PC-9 (cell line): Measurements from ENCODE around the gene SYPL2. TPM values are rescaled to one million over a fixed set of nuclear protein-coding genes. Genes with fewer than 3 reads are reported as not detected.

Experiments
- BruUV-seq: library from RNA; stranded (reverse); fragments of 400-500 nt; replicated peaks from 2 replicates; lab custom pipeline; 2021; lab: Mats Ljungman, UMichigan
- CTCF ChIA-PET: fragments of 300-600 bp; sonication (Branson Sonifier 250); formaldehyde crosslinking; loops from one replicate; lab custom pipeline; 2022; ENCODE audit warnings: antibody characterized with exemption; lab: Charles Lee
- POLR2A ChIA-PET: fragments of 300-600 bp; sonication (Branson Sonifier 250); formaldehyde crosslinking; loops from one replicate; lab custom pipeline; 2022; ENCODE audit warnings: antibody characterized with exemption; ENCODE audit not compliant: unreplicated experiment; lab: Charles Lee
- DNase-seq, 2 experiments: peaks; one replicate each; pipeline versions ENCODE4 v3.0.0 to v3.0.0-alpha.2; 2015 to 2022; ENCODE audit warnings: mixed read lengths in 1 of 2
- H2AFZ ChIP-seq: fragments of 200-600 bp; sonication (generic); 2 replicates; pipeline ENCODE4 v1.8.1; 2017; ENCODE audit warnings: antibody characterized with exemption
- H3F3A ChIP-seq: fragments of 200-600 bp; sonication (generic); 2 replicates; pipeline ENCODE4 v1.8.1; 2017; ENCODE audit warnings: antibody characterized with exemption, mild to moderate bottlenecking, low read depth; ENCODE audit not compliant: insufficient read depth
- H3K27ac ChIP-seq: fragments of 200-600 bp; sonication (generic); 2 replicates; pipeline ENCODE4 v1.6.1; 2016; ENCODE audit warnings: mixed run types
- H3K27me3 ChIP-seq: fragments of 200-600 bp; sonication (generic); 2 replicates; pipeline ENCODE4 v1.6.1; 2016; ENCODE audit warnings: low read depth, mixed run types; ENCODE audit not compliant: insufficient read depth
- H3K36me3 ChIP-seq: fragments of 200-600 bp; sonication (generic); 2 replicates; pipeline ENCODE4 v1.6.1; 2016; ENCODE audit warnings: low read depth, mixed run types
- H3K4me1 ChIP-seq: fragments of 200-600 bp; sonication (generic); replicated peaks from 2 replicates; pipeline ENCODE4 v1.6.1; 2016; ENCODE audit warnings: mixed run types; ENCODE audit not compliant: insufficient read depth
- H3K4me2 ChIP-seq: fragments of 200-600 bp; sonication (generic); 2 replicates; pipeline ENCODE4 v1.6.1; 2017; ENCODE audit warnings: mixed run types
- H3K4me3 ChIP-seq: fragments of 200-600 bp; sonication (generic); 2 replicates; pipeline ENCODE4 v1.6.1; 2016; ENCODE audit warnings: mixed run types
- H3K79me2 ChIP-seq: fragments of 200-600 bp; sonication (generic); 2 replicates; pipeline ENCODE4 v1.6.1; 2017; ENCODE audit warnings: low read depth, mixed run types
- H3K9me2 ChIP-seq: fragments of 200-600 bp; sonication (generic); 2 replicates; pipeline ENCODE4 v1.8.1; 2017; ENCODE audit warnings: mild to moderate bottlenecking; ENCODE audit not compliant: insufficient read depth
- H3K9me3 ChIP-seq: fragments of 200-600 bp; sonication (generic); 2 replicates; pipeline ENCODE4 v1.8.1; 2016; ENCODE audit warnings: low read depth; ENCODE audit not compliant: insufficient read depth
- H4K20me1 ChIP-seq: fragments of 200-600 bp; sonication (generic); 2 replicates; pipeline ENCODE4 v1.8.1; 2017; ENCODE audit not compliant: insufficient read depth
- EZH2 ChIP-seq: fragments of 200-600 bp; sonication (generic); IDR thresholded peaks from 2 replicates; pipeline ENCODE4 v1.8.0; 2017; ENCODE audit warnings: antibody characterized with exemption, low read depth
- intact Hi-C: fragments of 100-400 bp; cut with micrococcal nuclease; formaldehyde crosslinking; loops from one replicate; pipeline ENCODE4 v1.10.0; 2022; ENCODE audit not compliant: unreplicated experiment
- total RNA-seq: library from RNA; stranded (reverse); gene quantifications from 2 replicates; pipeline ENCODE4 v1.2.3, GENCODE V29; 2021
- TF ChIP-seq, protein P1 (sequence below): fragments of 200-600 bp; sonication (generic); conservative IDR thresholded peaks from 2 replicates; pipeline ENCODE4 v1.6.1; 2017; ENCODE audit warnings: mixed run types, antibody characterized with exemption, mild to moderate bottlenecking, moderate library complexity

The SYPL2 gene
- total RNA-seq, 1 experiment from 2014 or later = 0.09 TPM

DNA sequence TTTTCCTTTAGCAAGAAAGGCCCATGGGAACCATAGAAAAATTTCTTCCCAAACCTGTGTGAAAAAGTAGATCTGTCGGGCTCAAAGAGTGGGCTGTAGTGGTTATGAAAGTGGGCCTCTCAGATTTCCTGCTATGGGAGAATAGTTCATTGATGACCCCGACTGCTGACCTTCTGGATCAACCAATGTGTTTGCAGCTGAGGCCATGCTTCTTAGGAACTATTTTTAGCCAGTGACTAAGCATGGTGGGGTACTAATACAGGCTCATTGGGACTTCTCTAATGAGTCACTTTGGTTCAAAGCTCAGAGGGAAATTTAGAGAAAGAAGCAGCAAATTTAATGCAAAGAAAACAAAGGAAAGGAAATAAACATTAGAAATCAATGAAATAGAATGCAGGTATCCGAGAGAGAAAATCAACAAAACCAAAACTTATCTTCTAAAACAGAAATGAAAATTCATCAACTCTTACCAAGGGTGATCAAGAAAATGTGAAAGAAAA is 27.5 kb upstream of the SYPL2 start:
- H3K4me2 ChIP-seq = no peak overlapping the region

DNA sequence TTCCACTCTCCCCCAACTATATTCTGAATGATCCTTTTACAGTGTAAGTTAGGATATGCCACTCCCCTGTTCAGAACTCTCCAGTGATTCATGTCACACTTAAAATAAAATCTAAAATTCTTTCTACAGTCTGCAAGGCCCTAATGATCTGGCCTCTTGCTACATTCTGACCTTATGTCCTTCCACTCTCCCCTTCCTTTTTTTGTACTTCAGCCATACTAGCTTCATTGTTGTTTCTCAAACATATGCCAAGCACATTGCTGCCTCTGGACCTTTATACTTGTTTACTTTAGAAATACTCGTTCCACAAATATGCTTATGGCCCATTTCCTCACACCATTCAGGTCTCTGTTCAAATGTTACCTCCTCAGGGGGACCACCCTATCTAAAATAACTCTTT is 25.3 kb upstream of the SYPL2 start:
- Histone ChIP-seq H3K4me2 (no peak overlapping the region), H3K27ac (no peak overlapping the region), H3K36me3 (no peaks in the 10 kb centered on the region), H3F3A (no peaks in the 10 kb centered on the region), H3K9me2 (no peaks in the 10 kb centered on the region), H3K4me1 (peaks cover 18% of the 10 kb centered on the region), H3K79me2 (no peaks in the 10 kb centered on the region), H3K9me3 (peaks cover 13% of the 10 kb centered on the region; the same call in 1 of the 2 replicates), H3K4me3 (no peak overlapping the region), H3K27me3 (peaks cover 28% of the 10 kb centered on the region; the same call in 1 of the 2 replicates), H4K20me1 (no peaks in the 10 kb centered on the region), H2AFZ (no peak overlapping the region)
- DNase-seq = no peak
- POLR2A ChIA-PET = no interaction called here
- TF ChIP-seq, protein P1, sequence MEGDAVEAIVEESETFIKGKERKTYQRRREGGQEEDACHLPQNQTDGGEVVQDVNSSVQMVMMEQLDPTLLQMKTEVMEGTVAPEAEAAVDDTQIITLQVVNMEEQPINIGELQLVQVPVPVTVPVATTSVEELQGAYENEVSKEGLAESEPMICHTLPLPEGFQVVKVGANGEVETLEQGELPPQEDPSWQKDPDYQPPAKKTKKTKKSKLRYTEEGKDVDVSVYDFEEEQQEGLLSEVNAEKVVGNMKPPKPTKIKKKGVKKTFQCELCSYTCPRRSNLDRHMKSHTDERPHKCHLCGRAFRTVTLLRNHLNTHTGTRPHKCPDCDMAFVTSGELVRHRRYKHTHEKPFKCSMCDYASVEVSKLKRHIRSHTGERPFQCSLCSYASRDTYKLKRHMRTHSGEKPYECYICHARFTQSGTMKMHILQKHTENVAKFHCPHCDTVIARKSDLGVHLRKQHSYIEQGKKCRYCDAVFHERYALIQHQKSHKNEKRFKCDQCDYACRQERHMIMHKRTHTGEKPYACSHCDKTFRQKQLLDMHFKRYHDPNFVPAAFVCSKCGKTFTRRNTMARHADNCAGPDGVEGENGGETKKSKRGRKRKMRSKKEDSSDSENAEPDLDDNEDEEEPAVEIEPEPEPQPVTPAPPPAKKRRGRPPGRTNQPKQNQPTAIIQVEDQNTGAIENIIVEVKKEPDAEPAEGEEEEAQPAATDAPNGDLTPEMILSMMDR = no peak
- TF ChIP-seq EZH2 = no peak
- CTCF ChIA-PET = interaction anchor here (0.8 kb wide), 1 partner anchor 92 kb away, joined by 3 read pairs; no protein-coding TSS in a partner anchor
- intact Hi-C loops = no loop called here
- no TSS peak for BruUV-seq

More for the DNA sequence above, 27.5 kb upstream of the SYPL2 start:
- Histone ChIP-seq H3K79me2 (no peaks in the 10 kb centered on the region), H3K9me3 (0 out of 2 replicates have a peak, but pooled peaks cover 7% of the 10 kb centered on the region), H4K20me1 (no peaks in the 10 kb centered on the region), H3K27me3 (peaks cover 9% of the 10 kb centered on the region; the same call in 1 of the 2 replicates), H3K9me2 (no peaks in the 10 kb centered on the region), H3K36me3 (no peaks in the 10 kb centered on the region), H3F3A (no peaks in the 10 kb centered on the region), H3K4me1 (peaks cover 18% of the 10 kb centered on the region), H2AFZ (no peak overlapping the region), H3K4me3 (no peak overlapping the region), H3K27ac (no peak overlapping the region)
- DNase-seq = peak in 1 of 2 experiments; percentile 54
- intact Hi-C loops = no loop called here
- ChIA-PET CTCF (no interaction called here), POLR2A (no interaction called here)
- TF ChIP-seq EZH2 = no peak
- BruUV-seq = no TSS peak

DNA sequence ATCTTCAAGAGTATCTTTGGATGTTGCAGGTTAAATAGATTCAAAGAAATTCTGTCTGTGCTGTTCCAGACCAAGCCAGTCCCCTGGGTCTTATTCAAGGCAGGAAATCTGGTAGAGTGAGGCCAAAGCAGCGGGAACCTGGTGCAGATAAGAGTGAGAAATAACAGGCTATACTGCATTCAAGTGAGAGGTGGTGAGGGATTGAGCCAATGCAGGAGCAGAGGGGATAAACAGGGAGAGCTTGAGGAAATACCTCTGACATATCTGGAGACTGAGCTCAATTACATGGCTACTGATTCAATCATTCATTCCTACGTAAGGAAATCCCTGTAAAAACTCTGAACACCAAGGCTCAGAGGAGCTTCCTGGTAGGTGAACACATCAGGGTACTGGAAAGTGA is 22.9 kb upstream of the SYPL2 start:
- ChIA-PET CTCF (no interaction called here), POLR2A (interaction anchor here (0.6 kb wide), 1 partner anchor 722 kb away, joined by 3 read pairs; no protein-coding TSS in a partner anchor)
- Histone ChIP-seq H3K4me2 (no peak overlapping the region), H2AFZ (no peak overlapping the region), H3K36me3 (no peaks in the 10 kb centered on the region), H3K9me2 (no peaks in the 10 kb centered on the region), H3K79me2 (no peaks in the 10 kb centered on the region), H4K20me1 (no peaks in the 10 kb centered on the region), H3K4me3 (no peak overlapping the region), H3F3A (no peaks in the 10 kb centered on the region), H3K4me1 (peaks cover 16% of the 10 kb centered on the region), H3K27ac (no peak overlapping the region), H3K9me3 (peaks cover 13% of the 10 kb centered on the region; the same call in 1 of the 2 replicates), H3K27me3 (peaks cover 37% of the 10 kb centered on the region)
- intact Hi-C loops = no loop called here
- no peak for DNase-seq
- no TSS peak for BruUV-seq
- TF ChIP-seq EZH2 = no peak
- TF ChIP-seq, protein P1 = no peak
